Measurements from ENCODE around the gene MRPS10.
A peak's percentile ranks its signal among the peaks of the same experiment; 100 is the strongest.
"Not testable (repeated sequence)": the region's sequence is repeated elsewhere in the genome, so short reads cannot be mapped to it uniquely, and the experiment has no call there.

The MRPS10 gene

DNA sequence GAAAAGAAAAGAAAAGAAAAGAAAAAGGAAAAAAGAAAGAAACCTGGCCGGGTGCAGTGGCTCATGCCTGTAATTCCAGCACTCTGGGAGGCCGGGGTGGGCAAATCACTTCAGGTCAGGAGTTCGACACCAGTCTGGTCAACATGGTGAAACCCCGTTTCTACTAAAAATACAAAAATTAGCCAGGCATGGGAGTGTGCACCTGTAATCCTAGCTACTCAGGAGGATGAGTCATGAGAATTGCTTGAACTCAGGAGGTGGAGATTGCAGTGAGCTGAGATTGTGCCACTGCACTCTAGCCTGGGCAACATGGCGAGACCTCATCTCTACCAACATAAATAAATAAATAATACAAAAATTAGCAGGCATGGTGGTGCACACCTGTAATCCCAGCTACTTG, 25.3 kb downstream of the MRPS10 start:
- DNase-seq; H3K9me3 Mint-ChIP-seq; H3K4me3 Mint-ChIP-seq; H3K27me3 Mint-ChIP-seq; ATAC-seq (replicated peaks); H3K27ac Mint-ChIP-seq; H3K4me1 Mint-ChIP-seq: not testable (repeated sequence)
- H3K36me3 Mint-ChIP-seq, result peaks cover 12 to 15% of the 10 kb centered on the region in 2 donors

DNA sequence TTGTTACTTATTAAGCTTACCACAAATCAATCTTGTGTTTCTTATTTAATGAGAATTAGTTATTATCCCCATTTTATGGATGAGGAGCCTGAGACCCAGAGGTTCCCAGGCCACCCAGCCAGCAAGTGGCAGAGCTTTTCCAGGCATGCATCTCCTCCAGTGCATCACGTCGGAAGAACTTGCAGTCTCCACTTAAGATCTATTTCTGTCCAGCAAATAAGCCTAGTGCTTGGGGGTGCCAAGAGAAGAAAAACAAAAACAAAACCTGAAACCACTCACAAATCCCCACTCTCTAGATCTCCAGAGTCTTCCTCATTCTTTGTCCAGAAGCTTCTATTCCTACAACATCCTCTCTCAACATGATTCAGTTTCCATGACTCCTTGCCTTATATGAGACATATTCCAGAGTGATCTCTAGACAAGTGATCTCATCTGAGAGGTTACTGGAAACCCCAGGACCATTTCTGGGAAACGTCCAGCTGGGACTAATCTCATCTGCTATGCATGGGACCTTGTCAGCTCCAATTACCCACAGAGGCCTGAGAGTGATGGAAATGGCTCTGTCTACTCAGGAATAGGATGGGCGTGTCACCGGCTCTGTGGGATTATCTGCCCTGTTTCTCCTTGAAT, 27.0 kb downstream of the MRPS10 start:
- no peaks in the 10 kb centered on the region for H3K27me3 Mint-ChIP-seq
- peaks cover 11 to 12% of the 10 kb centered on the region in 2 donors for H3K36me3 Mint-ChIP-seq
- peaks cover 0 to 1% of the 10 kb centered on the region in 2 donors for H3K4me1 Mint-ChIP-seq
- H3K27ac Mint-ChIP-seq, result no peak overlapping the region
- no peaks in the 10 kb centered on the region for H3K9me3 Mint-ChIP-seq
- ATAC-seq (replicated peaks), result no peak
- H3K4me3 Mint-ChIP-seq, result no peak overlapping the region
- no peak for DNase-seq

GRCh38 chr6:42188406-42188805, 29.3 kb downstream of the MRPS10 start:
- Mint-ChIP-seq H3K4me1 (no peaks in the 10 kb centered on the region), H3K9me3 (no peaks in the 10 kb centered on the region), H3K36me3 (peaks cover 8 to 12% of the 10 kb centered on the region in 2 donors), H3K4me3 (no peak overlapping the region), H3K27ac (no peak overlapping the region), H3K27me3 (peaks cover 0 to 3% of the 10 kb centered on the region in 2 donors)
- DNase-seq (no peak), ATAC-seq (replicated peaks) (no peak)

DNA sequence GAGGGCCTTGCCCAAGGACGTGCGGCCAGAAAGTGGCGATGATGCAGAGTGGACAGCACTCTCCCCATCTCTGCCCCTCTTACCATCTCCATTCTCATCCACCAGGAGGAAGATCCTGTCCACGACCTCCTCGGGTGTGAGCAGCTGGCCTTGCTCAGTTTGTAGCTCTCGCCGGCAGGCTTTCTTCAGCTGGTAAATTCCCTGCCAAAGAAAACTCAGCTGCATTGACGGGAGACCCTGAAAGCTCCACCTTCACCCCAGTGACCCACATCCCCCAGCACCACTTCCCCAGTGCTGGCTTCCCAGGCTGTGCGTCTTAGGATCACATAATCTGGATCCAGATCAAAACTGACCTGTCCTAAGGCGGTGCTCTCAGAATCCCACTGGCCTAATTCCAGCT, 32.1 kb downstream of the MRPS10 start:
- Mint-ChIP-seq H3K9me3 (no peaks in the 10 kb centered on the region), H3K4me3 (no peak overlapping the region), H3K27ac (no peak overlapping the region), H3K27me3 (peaks cover 0 to 3% of the 10 kb centered on the region in 2 donors), H3K4me1 (no peaks in the 10 kb centered on the region), H3K36me3 (peaks cover 1 to 6% of the 10 kb centered on the region in 2 donors)
- DNase-seq (no peak), ATAC-seq (replicated peaks) (no peak)

- DNase-seq, result no peak
- no peak for ATAC-seq (replicated peaks)
- no peak overlapping the region for H3K4me3 Mint-ChIP-seq
- H3K27me3 Mint-ChIP-seq, result peaks cover under 1 to 8% of the 10 kb centered on the region in 2 donors
- no peak overlapping the region for H3K27ac Mint-ChIP-seq
- peaks cover 4 to 9% of the 10 kb centered on the region in 2 donors for H3K4me1 Mint-ChIP-seq
- H3K9me3 Mint-ChIP-seq, result no peaks in the 10 kb centered on the region
- H3K36me3 Mint-ChIP-seq, result peaks cover 0 to 4% of the 10 kb centered on the region in 2 donors
These were observed 33.2 kb downstream of the MRPS10 start for GRCh38 chr6:42184475-42184874.

- H3K4me1 Mint-ChIP-seq, result peaks cover 8 to 28% of the 10 kb centered on the region in 2 donors
- H3K27ac Mint-ChIP-seq, result no peak overlapping the region
- H3K27me3 Mint-ChIP-seq, result peaks cover 16 to 20% of the 10 kb centered on the region in 2 donors
- no peaks in the 10 kb centered on the region for H3K9me3 Mint-ChIP-seq
- no peak for DNase-seq
- peaks cover 0 to 4% of the 10 kb centered on the region in 2 donors for H3K36me3 Mint-ChIP-seq
- no peak overlapping the region for H3K4me3 Mint-ChIP-seq
- no peak for ATAC-seq (replicated peaks)
These were observed 35.6 kb downstream of the MRPS10 start for GRCh38 chr6:42182101-42182500.

DNA sequence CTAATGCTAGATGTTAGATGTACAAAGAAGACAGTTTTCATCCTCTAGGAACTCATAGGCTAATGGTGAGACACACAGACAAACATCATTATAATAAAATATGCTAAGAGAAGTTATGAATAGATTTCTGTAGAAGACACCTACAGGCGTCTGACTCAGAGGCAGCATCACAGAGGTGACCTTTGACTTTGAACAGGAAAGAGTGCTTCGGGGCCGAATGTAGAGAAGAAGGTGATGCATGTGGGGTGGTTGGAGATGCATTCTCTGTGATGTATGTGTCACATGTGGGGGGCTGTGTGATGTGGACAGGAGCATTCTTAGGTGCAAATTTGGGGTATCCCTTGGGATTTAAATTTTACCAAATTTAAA, 37.7 kb downstream of the MRPS10 start:
- Mint-ChIP-seq H3K4me1 (peaks cover 8 to 28% of the 10 kb centered on the region in 2 donors), H3K27ac (no peak overlapping the region), H3K4me3 (peak overlapping the region in 1 of 2 donors; percentile 11), H3K27me3 (peaks cover 16 to 26% of the 10 kb centered on the region in 2 donors), H3K9me3 (no peaks in the 10 kb centered on the region), H3K36me3 (peaks cover 0 to 4% of the 10 kb centered on the region in 2 donors)
- DNase-seq, result no peak
- ATAC-seq (replicated peaks), result peak; percentile 80 to 88

- DNase-seq, result no peak
- H3K9me3 Mint-ChIP-seq, result no peaks in the 10 kb centered on the region
These were observed 38.3 kb downstream of the MRPS10 start for GRCh38 chr6:42179261-42179944.

DNA sequence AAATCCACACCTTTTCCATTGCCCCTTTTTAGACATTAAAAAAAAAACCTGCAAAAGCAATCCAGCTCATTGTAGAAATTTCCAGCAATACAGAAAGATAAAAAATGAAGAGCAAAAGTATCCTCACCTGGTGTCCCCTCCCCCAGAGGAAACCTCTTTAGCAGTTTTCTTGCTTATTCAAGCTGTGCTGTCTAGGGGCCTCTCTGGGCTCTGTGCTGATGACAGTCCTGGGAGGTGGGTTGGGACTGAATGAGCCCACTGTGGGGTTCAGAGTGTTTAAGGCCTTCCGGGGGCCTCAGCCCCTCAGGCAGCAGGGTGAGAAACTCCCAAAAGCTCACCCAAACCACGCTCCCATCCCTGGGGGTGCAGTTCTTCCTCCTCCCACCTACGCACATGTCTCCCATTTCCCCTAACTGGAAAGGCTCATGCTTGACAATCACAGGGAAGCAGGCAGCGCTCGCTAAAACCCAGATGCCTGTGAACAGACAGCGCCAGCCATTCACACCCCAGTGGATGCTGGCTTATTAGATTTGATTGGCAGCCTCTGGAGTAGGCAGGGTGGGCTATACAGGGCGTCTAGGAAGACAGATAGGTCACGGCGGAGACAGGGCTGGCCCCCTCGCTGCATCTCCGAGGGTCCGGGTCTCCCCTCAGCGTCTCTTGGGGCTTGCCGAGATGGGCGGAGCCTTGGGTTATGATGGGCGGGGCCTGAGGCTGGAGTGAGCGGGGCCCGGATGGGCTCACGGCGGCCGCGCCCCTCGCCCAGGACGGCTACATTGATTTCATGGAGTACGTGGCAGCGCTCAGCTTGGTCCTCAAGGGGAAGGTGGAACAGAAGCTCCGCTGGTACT, 39.9 kb downstream of the MRPS10 start:
- H3K9me3 Mint-ChIP-seq, result no peaks in the 10 kb centered on the region
- peaks cover 13 to 26% of the 10 kb centered on the region in 2 donors for H3K27me3 Mint-ChIP-seq
- H3K4me3 Mint-ChIP-seq, result peak overlapping the region; percentile 58 to 63
- H3K36me3 Mint-ChIP-seq, result peaks cover 0 to under 1% of the 10 kb centered on the region in 2 donors
- ATAC-seq (replicated peaks), result peak; percentile 35 to 45
- no peak overlapping the region for H3K27ac Mint-ChIP-seq
- H3K4me1 Mint-ChIP-seq, result peaks cover 8 to 28% of the 10 kb centered on the region in 2 donors
- DNase-seq, result no peak

More at GRCh38 chr6:42179261-42179944, 38.3 kb downstream of the MRPS10 start:
- Mint-ChIP-seq H3K4me1 (peaks cover 8 to 28% of the 10 kb centered on the region in 2 donors), H3K4me3 (peak overlapping the region in 1 of 2 donors; percentile 11), H3K36me3 (peaks cover 0 to 3% of the 10 kb centered on the region in 2 donors), H3K27me3 (peaks cover 14 to 26% of the 10 kb centered on the region in 2 donors), H3K27ac (no peak overlapping the region)
- ATAC-seq (replicated peaks), result no peak

DNA sequence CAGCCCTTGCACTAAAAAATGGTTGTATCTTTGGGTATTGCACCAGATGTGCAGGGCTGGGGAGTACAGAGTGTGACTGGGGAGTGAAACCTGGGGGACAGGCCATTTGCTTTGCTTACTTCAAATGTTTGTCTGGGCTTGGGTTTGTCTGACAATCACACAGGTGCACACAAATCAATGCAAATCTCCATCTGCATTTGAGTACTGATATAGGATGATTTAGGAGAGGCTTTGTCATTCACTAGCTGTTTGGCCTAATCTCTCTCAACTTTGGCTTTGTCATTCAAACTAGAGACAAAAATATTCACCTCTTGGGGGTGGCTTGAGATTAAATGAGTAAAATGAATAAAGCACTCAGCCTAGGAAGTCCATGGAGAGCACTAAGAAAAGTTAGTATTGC, 40.7 kb downstream of the MRPS10 start:
- DNase-seq (no peak), ATAC-seq (replicated peaks) (no peak)
- Mint-ChIP-seq H3K27ac (no peak overlapping the region), H3K27me3 (peaks cover 13 to 26% of the 10 kb centered on the region in 2 donors), H3K36me3 (no peaks in the 10 kb centered on the region), H3K4me1 (peaks cover 8 to 28% of the 10 kb centered on the region in 2 donors), H3K4me3 (no peak overlapping the region), H3K9me3 (no peaks in the 10 kb centered on the region)

GRCh38 chr6:42175860-42176259, 41.8 kb downstream of the MRPS10 start:
- Mint-ChIP-seq H3K27ac (no peak overlapping the region), H3K36me3 (no peaks in the 10 kb centered on the region), H3K4me3 (no peak overlapping the region), H3K27me3 (peaks cover 13 to 26% of the 10 kb centered on the region in 2 donors), H3K9me3 (no peaks in the 10 kb centered on the region), H3K4me1 (peaks cover 8 to 28% of the 10 kb centered on the region in 2 donors)
- DNase-seq, result no peak
- ATAC-seq (replicated peaks), result no peak

GRCh38 chr6:42173101-42173500, 44.6 kb downstream of the MRPS10 start, which contains the start of gene GUCA1A:
Gene GUCA1A, plus strand, starts transcription at chr6:42173364. Its CDS starts 250 bp downstream, at chr6:42173614.
- H3K9me3 Mint-ChIP-seq, result no peaks in the 10 kb centered on the region
- no peak within 1 kb of the TSS for H3K27ac Mint-ChIP-seq

GRCh38 chr6:42171813-42172581, 45.7 kb downstream of the MRPS10 start:
- Mint-ChIP-seq H3K27me3 (peaks cover 7 to 19% of the 10 kb centered on the region in 2 donors), H3K9me3 (no peaks in the 10 kb centered on the region), H3K4me3 (no peak overlapping the region), H3K4me1 (peaks cover 0 to under 1% of the 10 kb centered on the region in 2 donors), H3K36me3 (no peaks in the 10 kb centered on the region), H3K27ac (no peak overlapping the region)
- DNase-seq (no peak), ATAC-seq (replicated peaks) (no peak)

More at GRCh38 chr6:42173101-42173500, 44.6 kb downstream of the MRPS10 start, which contains the start of gene GUCA1A:
- H3K4me1 Mint-ChIP-seq, result peaks cover 2 to 8% of the 10 kb centered on the region in 2 donors
- H3K4me3 Mint-ChIP-seq, result no peak within 1 kb of the TSS
- DNase-seq (no peak), ATAC-seq (replicated peaks) (no peak)
- no peaks in the 10 kb centered on the region for H3K36me3 Mint-ChIP-seq
- peaks cover 7 to 24% of the 10 kb centered on the region in 2 donors for H3K27me3 Mint-ChIP-seq
